SHP77 treated with DMSO at 0.1 percent for 48 hours (cell line): ENCODE measurements around the gene ATP5MK.
"Not testable (repeated sequence)": the region's sequence is repeated elsewhere in the genome, so short reads cannot be mapped to it uniquely, and the experiment has no call there.

Experiments used
- DNase-seq: peaks from one replicate; lab custom pipeline; 2025; lab: John Stamatoyannopoulos, UW

The ATP5MK gene

DNA sequence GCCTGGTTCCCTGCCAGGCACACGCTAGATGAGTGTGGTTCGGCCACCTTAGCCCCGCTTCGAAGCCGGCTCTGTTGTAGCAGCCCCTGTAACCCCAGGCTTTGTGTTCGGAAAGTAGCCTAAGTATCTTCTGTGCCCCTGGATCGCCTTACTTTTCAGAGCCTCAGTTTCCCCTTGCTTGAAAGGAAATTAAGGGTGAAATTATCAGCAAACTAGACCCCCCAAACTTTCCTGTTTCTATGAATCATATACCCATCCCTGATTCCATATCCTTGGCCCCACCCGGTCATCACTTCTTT is 463 bp upstream of the ATP5MK start:
- DNase-seq = no peak

DNA sequence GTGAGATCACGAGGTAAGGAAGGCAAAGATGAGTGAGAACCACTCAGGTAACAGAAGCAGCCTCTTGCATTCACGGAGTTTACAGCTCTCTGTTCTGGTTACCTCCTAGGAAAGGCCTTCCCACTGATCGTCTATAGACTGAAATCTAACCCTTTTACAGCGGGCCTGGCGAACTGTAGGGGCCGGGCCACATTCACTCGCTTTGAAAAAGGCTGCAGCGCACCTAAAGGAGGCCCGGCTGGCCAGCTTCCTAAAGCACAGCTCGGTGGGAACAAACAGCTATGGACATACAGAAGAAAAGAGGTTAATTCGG is 565 bp downstream of the ATP5MK start:
- DNase-seq = no peak

- DNase-seq = no peak
These were observed 2.1 kb downstream of the ATP5MK start for GRCh38 chr10:103394180-103394579.

GRCh38 chr10:103382769-103383168 is 13.5 kb downstream of the ATP5MK start:
- no peak for DNase-seq

- no peak for DNase-seq
These were observed 22.0 kb downstream of the ATP5MK start for GRCh38 chr10:103374263-103374662.

- DNase-seq = no peak
These were observed 22.7 kb downstream of the ATP5MK start for GRCh38 chr10:103373544-103373943.

- DNase-seq = peak; percentile 90
These were observed 28.3 kb downstream of the ATP5MK start, which contains the start of gene TAF5 for GRCh38 chr10:103367782-103368518. TAF5 (plus strand) TSS chr10:103367976; CDS start chr10:103367990, 14 bp downstream.

- DNase-seq = no peak
These were observed 28.9 kb downstream of the ATP5MK start for GRCh38 chr10:103367379-103367781.

GRCh38 chr10:103360791-103361190 is 35.5 kb downstream of the ATP5MK start:
- not testable (repeated sequence) for DNase-seq

- DNase-seq = not testable (repeated sequence)
These were observed 36.8 kb downstream of the ATP5MK start for GRCh38 chr10:103359493-103359892.

DNA sequence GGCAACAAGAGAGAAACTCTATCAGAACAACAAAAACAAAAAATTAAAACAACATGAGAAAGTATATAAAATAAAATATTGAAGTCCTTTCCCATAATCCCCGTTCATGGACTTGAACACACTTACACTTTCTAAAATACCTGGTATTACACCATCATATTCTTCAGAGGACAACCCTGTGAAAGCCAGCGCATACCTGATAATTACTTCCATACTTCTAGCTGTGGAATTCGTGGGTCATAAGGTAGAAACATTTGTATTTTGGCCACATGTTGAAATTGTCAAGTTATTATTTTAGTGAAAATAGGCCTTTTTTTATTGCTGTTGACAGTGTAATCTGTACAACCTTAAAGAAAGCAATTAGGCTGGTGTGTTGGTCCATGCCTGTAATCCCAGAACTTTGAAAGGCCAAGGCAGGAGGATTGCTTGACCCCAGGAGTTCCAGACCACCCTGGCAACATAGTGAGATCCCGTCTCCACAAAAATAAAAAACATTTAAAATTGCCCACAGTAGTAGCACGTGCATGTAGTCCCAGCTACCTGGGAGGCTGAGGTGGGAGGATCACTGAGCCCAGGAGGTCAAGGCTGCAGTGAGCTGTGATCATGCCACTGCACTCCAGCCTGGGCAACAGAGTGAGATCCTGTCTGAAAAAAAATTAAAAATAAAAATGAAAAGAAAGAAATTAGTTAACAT is 40.2 kb downstream of the ATP5MK start:
- DNase-seq = no peak

- not testable (repeated sequence) for DNase-seq
These were observed 41.7 kb downstream of the ATP5MK start for GRCh38 chr10:103354567-103354966.

GRCh38 chr10:103353281-103353680 is 43.0 kb downstream of the ATP5MK start:
- no peak for DNase-seq

GRCh38 chr10:103350517-103351260 is 45.6 kb downstream of the ATP5MK start, which contains the start of gene PCGF6:
PCGF6 (minus strand) TSS chr10:103351140; CDS start chr10:103351066, 74 bp downstream.
- peak; percentile 73 for DNase-seq

DNA sequence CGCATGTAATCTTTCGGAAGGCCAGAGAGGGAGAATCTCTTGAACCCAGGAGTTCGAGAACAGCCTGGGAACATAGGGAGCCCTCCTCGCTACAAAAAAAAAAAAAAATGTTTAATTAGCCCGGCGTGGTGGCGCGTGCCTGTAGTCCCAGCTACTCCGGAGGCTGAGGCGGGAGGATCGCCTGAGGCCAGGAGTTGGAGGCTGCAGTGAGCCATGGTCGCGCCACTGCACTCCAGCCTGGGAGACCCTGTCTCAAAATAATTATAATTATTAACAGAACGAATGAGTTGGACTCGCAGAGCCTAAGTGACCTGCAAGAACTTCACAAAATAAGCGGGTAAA is 46.1 kb downstream of the ATP5MK start:
- no peak for DNase-seq
